ENCODE data around the gene BMPR1A. TPM values are rescaled to one million over a fixed set of nuclear protein-coding genes. Genes with fewer than 3 reads are reported as not detected.
"Not testable (repeated sequence)": the region's sequence is repeated elsewhere in the genome, so short reads cannot be mapped to it uniquely, and the experiment has no call there.

The BMPR1A gene
- total and polyA plus RNA-seq, 4 donors, result 3.8 to 66.2 (median 19.7) TPM

DNA sequence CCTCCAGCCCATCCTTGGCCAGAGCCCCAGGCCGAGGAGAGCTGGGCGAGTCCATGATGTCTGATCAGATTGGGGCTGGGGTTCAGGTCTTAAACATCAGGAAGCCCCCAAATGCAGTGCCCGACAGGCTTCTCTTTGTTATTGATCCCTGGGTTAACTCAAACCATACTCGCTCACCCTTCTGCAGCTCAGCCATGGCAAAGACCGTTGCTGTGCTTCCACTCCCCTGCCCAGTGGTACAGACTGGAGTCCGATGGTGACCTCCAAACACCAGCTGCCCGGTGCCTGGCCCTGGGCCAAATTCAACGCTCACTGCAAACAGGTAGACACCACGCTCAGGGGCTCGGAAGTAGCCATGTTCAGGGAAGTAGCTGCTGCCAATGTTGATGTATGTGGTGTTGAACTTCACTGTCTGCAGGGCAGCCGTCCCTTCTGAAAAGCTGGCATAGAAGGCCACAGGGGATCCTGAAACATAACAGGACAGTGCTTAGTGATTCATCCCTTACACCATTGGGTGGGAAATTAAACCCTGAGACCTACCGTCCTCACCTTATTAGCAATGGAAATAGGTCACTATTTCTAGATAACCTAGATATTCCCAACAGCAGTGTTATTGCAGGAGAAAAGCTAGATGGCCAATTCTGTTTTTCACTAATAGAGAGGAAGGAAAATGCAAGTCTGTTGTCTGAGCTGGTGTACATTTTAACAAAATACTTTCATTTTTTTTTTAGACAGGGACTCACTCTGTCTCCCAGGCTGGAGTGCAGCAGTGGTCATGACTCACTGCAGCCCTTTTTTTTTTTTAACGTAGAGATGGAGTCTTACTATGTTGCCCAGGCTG lies 180.5 kb downstream of the BMPR1A start:
- TF ChIP-seq CTCF (IDR thresholded peaks at IDR 0.05; ENCODE audit: control extremely low read depth, extremely low read depth), result no peak
- Histone ChIP-seq H3K27me3 (ENCODE audit: control insufficient read depth in 3 of 3, insufficient read depth in 3 of 3, low read length in 2 of 3) (no peaks in the 10 kb centered on the region), H3K4me1 (ENCODE audit: control insufficient read depth in 5 of 5, insufficient read depth in 5 of 5, low read length in 5 of 5) (peaks cover 0 to 2% (median 2%) of the 10 kb centered on the region in 5 donors), H3K9ac (ENCODE audit: insufficient read depth in 1 of 2, low read length in 2 of 2) (no peak overlapping the region), H3K9me3 (ENCODE audit: control insufficient read depth in 4 of 4, insufficient read depth in 3 of 4, low read length in 3 of 4) (no peaks in the 10 kb centered on the region), H3K36me3 (ENCODE audit: control insufficient read depth in 4 of 4, insufficient read depth in 4 of 4, low read length in 4 of 4) (peaks cover 0 to 15% (median 2%) of the 10 kb centered on the region in 4 donors), H3K4me3 (no peak overlapping the region), H3K27ac (ENCODE audit: low read depth in 1 of 2, low read length in 1 of 2) (no peak overlapping the region)
- no peak for ATAC-seq (ENCODE audit: insufficient read depth, low FRiP score)
- 83 to 92% methylated on average over 13 of the region's 13 CpGs for WGBS, 2 donors
- DNase-seq, result no peak

DNA sequence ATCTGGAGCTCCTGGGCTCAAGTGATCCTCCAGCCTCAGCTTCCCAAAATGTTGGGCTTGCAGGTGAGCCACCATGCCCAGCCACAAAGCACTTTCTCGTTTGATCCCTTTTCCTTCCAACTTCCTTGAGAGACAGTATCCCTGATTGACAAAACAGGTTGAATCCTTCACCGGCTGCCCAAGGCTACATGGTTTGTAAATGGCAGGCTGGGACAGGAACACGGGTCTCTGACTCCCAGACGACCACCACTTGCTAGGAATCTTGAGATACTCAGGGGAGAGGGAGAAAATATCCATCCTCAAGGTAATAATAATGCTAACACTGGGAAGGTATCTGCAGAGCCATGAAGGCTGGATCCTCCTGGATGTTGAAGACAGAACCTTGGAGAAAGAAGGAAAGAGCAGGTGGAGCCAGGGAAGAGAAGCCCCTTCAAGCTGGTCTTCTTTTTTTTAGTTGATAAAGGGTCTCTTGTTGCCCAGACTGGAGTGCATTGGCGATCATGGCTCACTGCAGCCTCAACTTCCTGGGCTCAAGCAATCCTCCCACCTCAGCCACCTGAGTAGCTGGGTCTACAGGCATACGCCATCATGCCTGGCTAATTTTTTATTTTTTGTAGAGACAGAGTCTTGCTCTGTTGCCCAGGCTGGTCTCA lies 181.2 kb downstream of the BMPR1A start:
- DNase-seq (no peak), ATAC-seq (ENCODE audit: insufficient read depth, low FRiP score) (no peak)
- Histone ChIP-seq H3K9ac (ENCODE audit: insufficient read depth in 1 of 2, low read length in 2 of 2) (no peak overlapping the region), H3K9me3 (ENCODE audit: control insufficient read depth in 4 of 4, insufficient read depth in 3 of 4, low read length in 3 of 4) (no peaks in the 10 kb centered on the region), H3K4me1 (ENCODE audit: control insufficient read depth in 5 of 5, insufficient read depth in 5 of 5, low read length in 5 of 5) (peaks cover 0 to 3% (median 0%) of the 10 kb centered on the region in 5 donors), H3K36me3 (ENCODE audit: control insufficient read depth in 4 of 4, insufficient read depth in 4 of 4, low read length in 4 of 4) (peaks cover 0 to 20% (median 2%) of the 10 kb centered on the region in 4 donors), H3K27me3 (ENCODE audit: control insufficient read depth in 3 of 3, insufficient read depth in 3 of 3, low read length in 2 of 3) (peaks cover 0 to 2% (median 0%) of the 10 kb centered on the region in 3 donors), H3K4me3 (no peak overlapping the region), H3K27ac (ENCODE audit: low read depth in 1 of 2, low read length in 1 of 2) (no peak overlapping the region)
- no peak for TF ChIP-seq CTCF (IDR thresholded peaks at IDR 0.05; ENCODE audit: control extremely low read depth, extremely low read depth)
- 78 to 81% methylated on average over 6 of the region's 6 CpGs for WGBS, 2 donors

DNA sequence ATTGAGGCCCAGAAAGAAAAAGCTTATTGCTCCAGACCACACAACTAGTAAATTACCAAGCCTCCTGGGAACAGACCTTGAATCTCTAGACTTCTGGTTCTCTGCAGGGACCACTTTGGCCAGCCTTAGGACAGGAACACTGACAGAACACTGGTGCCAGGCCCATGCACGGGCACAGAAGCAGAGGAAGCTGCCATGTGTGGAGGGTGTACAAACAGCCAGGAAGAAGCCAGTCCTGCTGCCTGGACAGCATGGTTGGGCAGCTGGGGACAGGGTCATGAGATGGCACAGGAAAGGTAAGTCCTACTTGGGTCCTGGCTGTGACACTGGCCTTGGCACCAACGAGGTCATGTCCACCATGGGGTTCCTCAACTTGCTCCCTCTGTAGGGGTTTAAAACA lies 181.8 kb downstream of the BMPR1A start:
- no peak for TF ChIP-seq CTCF (IDR thresholded peaks at IDR 0.05; ENCODE audit: control extremely low read depth, extremely low read depth)
- peaks cover 0 to 2% (median 0%) of the 10 kb centered on the region in 3 donors for H3K27me3 ChIP-seq (ENCODE audit: control insufficient read depth in 3 of 3, insufficient read depth in 3 of 3, low read length in 2 of 3)
- 90 to 97% methylated on average over 2 of the region's 2 CpGs for WGBS, 2 donors
- peaks cover 0 to 5% (median 0%) of the 10 kb centered on the region in 5 donors for H3K4me1 ChIP-seq (ENCODE audit: control insufficient read depth in 5 of 5, insufficient read depth in 5 of 5, low read length in 5 of 5)
- H3K27ac ChIP-seq (ENCODE audit: low read depth in 1 of 2, low read length in 1 of 2), result no peak overlapping the region
- H3K9ac ChIP-seq (ENCODE audit: insufficient read depth in 1 of 2, low read length in 2 of 2), result no peak overlapping the region
- no peaks in the 10 kb centered on the region for H3K9me3 ChIP-seq (ENCODE audit: control insufficient read depth in 4 of 4, insufficient read depth in 3 of 4, low read length in 3 of 4)
- ATAC-seq (ENCODE audit: insufficient read depth, low FRiP score) (no peak), DNase-seq (no peak)
- peaks cover 0 to 20% (median 2%) of the 10 kb centered on the region in 4 donors for H3K36me3 ChIP-seq (ENCODE audit: control insufficient read depth in 4 of 4, insufficient read depth in 4 of 4, low read length in 4 of 4)
- no peak overlapping the region for H3K4me3 ChIP-seq

GRCh38 chr10:86940076-86940475 lies 183.7 kb downstream of the BMPR1A start:
- H3K27ac ChIP-seq (ENCODE audit: low read depth in 1 of 2, low read length in 1 of 2); H3K9me3 ChIP-seq (ENCODE audit: control insufficient read depth in 4 of 4, insufficient read depth in 3 of 4, low read length in 3 of 4); H3K9ac ChIP-seq (ENCODE audit: insufficient read depth in 1 of 2, low read length in 2 of 2); H3K4me3 ChIP-seq; ATAC-seq (ENCODE audit: insufficient read depth, low FRiP score); H3K4me1 ChIP-seq (ENCODE audit: control insufficient read depth in 5 of 5, insufficient read depth in 5 of 5, low read length in 5 of 5); DNase-seq; H3K27me3 ChIP-seq (ENCODE audit: control insufficient read depth in 3 of 3, insufficient read depth in 3 of 3, low read length in 2 of 3): not testable (repeated sequence)
- WGBS, 2 donors, result 88 to 89% methylated on average over 16 of the region's 16 CpGs
- peaks cover 0 to 25% (median 2%) of the 10 kb centered on the region in 4 donors for H3K36me3 ChIP-seq (ENCODE audit: control insufficient read depth in 4 of 4, insufficient read depth in 4 of 4, low read length in 4 of 4)
